Right atrium auricular region (tissue), 2 donors: ENCODE measurements around the gene NUMBL. TPM values are rescaled to one million over a fixed set of nuclear protein-coding genes. Genes with fewer than 3 reads are reported as not detected.
A peak's percentile ranks its signal among the peaks of the same experiment; 100 is the strongest.
"Not testable (repeated sequence)": the region's sequence is repeated elsewhere in the genome, so short reads cannot be mapped to it uniquely, and the experiment has no call there.

Experiments
- DNase-seq: peaks from one replicate; pipeline ENCODE4 v3.0.0-alpha.2; 2019; ENCODE audit warnings: low spot score
- H3K27ac ChIP-seq, 2 donors: fragments of 200-600 bp; sonication (generic); 1 replicate in 1 of 2; 2 replicates in 1 of 2; pipeline ENCODE4 v1.5.1; 2016 to 2019
- H3K27me3 ChIP-seq, 2 donors: fragments of 200-600 bp; sonication (generic); one replicate each; pipeline versions ENCODE4 v1.5.1 to v1.6.0; 2017 to 2019
- H3K36me3 ChIP-seq: fragments of 200-600 bp; sonication (generic); one replicate; pipeline ENCODE4 v1.5.1; 2016
- H3K4me1 ChIP-seq, 2 donors: fragments of 200-600 bp; sonication (generic); one replicate each; pipeline versions ENCODE4 v1.5.1 to v1.6.0; 2017 to 2019
- H3K4me3 ChIP-seq, 2 donors: fragments of 200-600 bp; sonication (generic); 1 replicate in 1 of 2; 2 replicates in 1 of 2; pipeline ENCODE4 v1.5.1; 2017 to 2019; ENCODE audit warnings: mild to moderate bottlenecking in 1 of 2, moderate library complexity in 1 of 2
- H3K9me3 ChIP-seq, 2 donors: fragments of 200-600 bp; sonication (generic); one replicate each; pipeline ENCODE4 v1.5.1; 2019
- CTCF ChIP-seq, 2 donors: fragments of 200-600 bp; sonication (generic); IDR thresholded peaks; one replicate each; pipeline ENCODE4 v1.5.1; 2019; ENCODE audit warnings: antibody characterized with exemption in 2 of 2
- total RNA-seq, 2 donors: library from RNA; depleted of rRNA; stranded (reverse); fragments of >200 nt; gene quantifications; one replicate each; pipeline ENCODE4 v1.1.0, GENCODE V29; 2016

NUMBL gene
- total RNA-seq, 2 donors from 2014 or later, result 11.2 to 28.1 TPM

GRCh38 chr19:40659566-40659965 lies 30.9 kb downstream of the NUMBL start:
- no peak for TF ChIP-seq CTCF (IDR thresholded peaks at IDR 0.05)
- H3K27ac ChIP-seq, result no peak overlapping the region
- no peaks in the 10 kb centered on the region for H3K27me3 ChIP-seq
- no peak for DNase-seq
- no peaks in the 10 kb centered on the region for H3K36me3 ChIP-seq
- H3K9me3 ChIP-seq, result no peaks in the 10 kb centered on the region
- peaks cover 0 to 13% of the 10 kb centered on the region in 2 donors for H3K4me1 ChIP-seq
- H3K4me3 ChIP-seq, result no peak overlapping the region

GRCh38 chr19:40659116-40659515 lies 31.3 kb downstream of the NUMBL start:
- H3K27me3 ChIP-seq, result no peaks in the 10 kb centered on the region
- no peaks in the 10 kb centered on the region for H3K36me3 ChIP-seq
- no peak for DNase-seq
- TF ChIP-seq CTCF (IDR thresholded peaks at IDR 0.05), result no peak
- no peaks in the 10 kb centered on the region for H3K9me3 ChIP-seq
- peaks cover 0 to 13% of the 10 kb centered on the region in 2 donors for H3K4me1 ChIP-seq
- no peak overlapping the region for H3K27ac ChIP-seq
- H3K4me3 ChIP-seq, result no peak overlapping the region

GRCh38 chr19:40658031-40658430 lies 32.4 kb downstream of the NUMBL start:
- Histone ChIP-seq H3K4me3 (no peak overlapping the region), H3K4me1 (peaks cover 0 to 4% of the 10 kb centered on the region in 2 donors), H3K27me3 (no peaks in the 10 kb centered on the region), H3K9me3 (no peaks in the 10 kb centered on the region), H3K27ac (no peak overlapping the region), H3K36me3 (no peaks in the 10 kb centered on the region)
- no peak for TF ChIP-seq CTCF (IDR thresholded peaks at IDR 0.05)
- no peak for DNase-seq

- not testable (repeated sequence) for DNase-seq, H3K4me3 ChIP-seq, H3K27me3 ChIP-seq, H3K36me3 ChIP-seq, H3K9me3 ChIP-seq, H3K27ac ChIP-seq
- H3K4me1 ChIP-seq, result peaks cover 0 to 14% of the 10 kb centered on the region in 2 donors
Measured at GRCh38 chr19:40655684-40656083, 34.8 kb downstream of the NUMBL start.

- H3K9me3 ChIP-seq, DNase-seq, H3K27me3 ChIP-seq, H3K4me3 ChIP-seq, H3K36me3 ChIP-seq: not testable (repeated sequence)
- Histone ChIP-seq H3K27ac (peak overlapping the region; percentile 0 to 31), H3K4me1 (peaks cover 0 to 17% of the 10 kb centered on the region in 2 donors)
Measured at GRCh38 chr19:40652303-40652702, 38.1 kb downstream of the NUMBL start.

- Histone ChIP-seq H3K9me3 (no peaks in the 10 kb centered on the region), H3K27ac (peak overlapping the region; percentile 26 to 31), H3K27me3 (no peaks in the 10 kb centered on the region), H3K36me3 (no peaks in the 10 kb centered on the region), H3K4me1 (peaks cover 0 to 22% of the 10 kb centered on the region in 2 donors), H3K4me3 (no peak overlapping the region)
- TF ChIP-seq CTCF (IDR thresholded peaks at IDR 0.05), result no peak
- DNase-seq, result peak; percentile 80
Measured at GRCh38 chr19:40650749-40651305, 39.6 kb downstream of the NUMBL start.

- DNase-seq, H3K4me3 ChIP-seq, H3K27me3 ChIP-seq, H3K9me3 ChIP-seq, H3K36me3 ChIP-seq: not testable (repeated sequence)
- Histone ChIP-seq H3K4me1 (peaks cover 0 to 26% of the 10 kb centered on the region in 2 donors), H3K27ac (peak overlapping the region; percentile 2 to 31)
Measured at GRCh38 chr19:40649903-40650675, 40.4 kb downstream of the NUMBL start.
